Measurements from ENCODE around the gene CGB2. TPM values are rescaled to one million over a fixed set of nuclear protein-coding genes. Genes with fewer than 3 reads are reported as not detected.

CGB2 gene
- total and polyA plus RNA-seq, 2 of the 13 experiments (the other 11 are each of a cell fraction or from before 2014, with no cell fraction given), result not detected

- TF ChIP-seq FOXP4 (CRISPR knock-in tag; IDR thresholded peaks at IDR 0.05) (peak; percentile 39; the same call in 1 of the 2 replicates), NFAT5 (CRISPR knock-in tag; IDR thresholded peaks at IDR 0.05) (no peak), ZNF644 (CRISPR knock-in tag; IDR thresholded peaks at IDR 0.05; ENCODE audit: low read depth) (no peak), TRAFD1 (CRISPR knock-in tag; IDR thresholded peaks at IDR 0.05; ENCODE audit: borderline replicate concordance) (no peak), SMAD3 (CRISPR knock-in tag; IDR thresholded peaks at IDR 0.05) (0 out of 2 replicates have a peak, but pooled peaks have one; percentile 5), ZNF660 (CRISPR knock-in tag; IDR thresholded peaks at IDR 0.05; ENCODE audit: borderline replicate concordance, low read depth) (no peak), ZNF792 (CRISPR knock-in tag; IDR thresholded peaks at IDR 0.05) (no peak), AGO1 (IDR thresholded peaks at IDR 0.05; ENCODE audit: low read depth, low read length, poor library complexity, severe bottlenecking) (peak; percentile 76), ZNF772 (CRISPR knock-in tag; IDR thresholded peaks at IDR 0.05) (0 out of 2 replicates have a peak, but pooled peaks have one; percentile 11), ZNF432 (CRISPR knock-in tag; IDR thresholded peaks at IDR 0.05; ENCODE audit: borderline replicate concordance) (no peak), ZNF230 (CRISPR knock-in tag; IDR thresholded peaks at IDR 0.05) (no peak), MXD4 (CRISPR knock-in tag; IDR thresholded peaks at IDR 0.05) (no peak; the same call in 1 of the 2 replicates), ZNF510 (CRISPR knock-in tag; IDR thresholded peaks at IDR 0.05; ENCODE audit: low read depth) (no peak), AFF4 (CRISPR knock-in tag; IDR thresholded peaks at IDR 0.05) (no peak), HHEX (CRISPR knock-in tag; IDR thresholded peaks at IDR 0.05) (no peak), SIN3B (IDR thresholded peaks at IDR 0.05; ENCODE audit: low read length) (no peak; the same call in 1 of the 2 replicates)
Measured at GRCh38 chr19:48993175-48994034, 38.3 kb upstream of the CGB2 start, which contains the start of the genes GYS1 and RUVBL2 (continued).
